Suprapubic skin (tissue), 3 donors: ENCODE measurements around the gene BCKDHB.

Source experiments
- CTCF ChIP-seq, 2 donors: fragments of 200-600 bp in 1 of 2; fragments of 450-650 bp in 1 of 2; sonication (generic) in 1 of 2; IDR thresholded peaks; one replicate each; pipeline ENCODE4 v1.5.1; 2016 to 2019; ENCODE audit warnings: antibody characterized with exemption in 2 of 2, mild to moderate bottlenecking in 1 of 2, moderate library complexity in 1 of 2
- POLR2A ChIP-seq, 2 donors: fragments of 450-650 bp; IDR thresholded peaks; one replicate each; pipeline ENCODE4 v1.6.1; 2017; ENCODE audit warnings: antibody characterized with exemption in 2 of 2, mild to moderate bottlenecking in 2 of 2, moderate library complexity in 2 of 2

- TF ChIP-seq POLR2A (IDR thresholded peaks at IDR 0.05) (no peak), CTCF (IDR thresholded peaks at IDR 0.05) (no peak)
Measured at GRCh38 chr6:80256691-80257090, 150.2 kb downstream of the BCKDHB start.
